HG03575 (cell line): ENCODE results near the gene GFOD1.
A peak's percentile ranks its signal among the peaks of the same experiment; 100 is the strongest.

Source experiments
- ATAC-seq: cut with Tn5 transposase; IDR thresholded peaks from one replicate; pipeline ENCODE4 v1.9.1; 2021; ENCODE audit not compliant: unreplicated experiment, insufficient number of reproducible peaks, low FRiP score; ENCODE audit errors: extremely low read depth

GFOD1 gene

GRCh38 chr6:13433709-13434121, 53.7 kb downstream of the GFOD1 start:
- no peak for ATAC-seq

- ATAC-seq, result no peak
These were observed 54.7 kb downstream of the GFOD1 start for GRCh38 chr6:13432526-13433184.

- no peak for ATAC-seq
These were observed 55.4 kb downstream of the GFOD1 start for GRCh38 chr6:13431861-13432465.

DNA sequence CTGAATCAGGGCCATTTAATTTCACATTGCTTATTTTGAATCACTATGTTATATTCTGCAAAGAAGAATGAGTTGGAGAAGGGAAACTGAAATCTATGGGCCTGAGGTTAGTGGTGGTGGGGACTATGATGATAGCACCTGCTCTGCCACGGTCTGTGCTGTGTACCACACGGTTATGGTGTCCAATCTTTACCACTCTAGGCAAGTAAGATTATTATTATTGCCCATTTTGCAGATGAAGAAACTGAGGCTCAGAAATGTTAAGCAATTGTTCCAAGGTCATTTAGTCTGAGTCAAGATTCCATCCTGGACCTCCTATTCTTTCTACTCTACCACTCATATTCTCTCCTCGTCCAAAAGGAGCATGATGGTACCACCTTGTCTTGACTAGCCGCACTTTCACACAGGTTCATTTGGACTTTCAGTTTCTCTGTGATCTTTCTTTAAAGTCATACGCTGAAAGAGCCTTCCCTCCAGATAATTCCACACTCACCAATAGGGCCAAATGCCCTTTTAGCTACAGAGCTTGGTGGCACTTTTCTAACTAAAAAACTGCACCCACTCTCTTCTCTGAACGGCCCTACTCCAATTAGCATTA, 56.2 kb downstream of the GFOD1 start:
- ATAC-seq, result no peak

DNA sequence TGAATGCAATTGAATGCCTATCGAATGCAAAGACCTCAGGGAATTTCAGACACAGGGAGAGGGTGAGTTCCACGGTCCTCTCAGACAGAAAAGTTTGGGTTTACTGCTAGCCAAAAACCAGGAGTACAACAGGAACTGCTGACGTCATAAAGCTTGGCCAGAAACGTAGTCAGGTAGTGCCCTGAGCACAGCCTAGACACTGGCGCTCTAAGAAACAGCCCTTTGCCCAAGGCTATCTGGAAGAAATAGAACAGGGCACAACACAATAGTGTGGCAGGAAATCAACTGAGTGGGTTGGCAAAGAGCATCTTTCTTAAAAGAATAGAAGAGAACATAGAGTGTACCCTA, 58.0 kb downstream of the GFOD1 start:
- ATAC-seq, result no peak

DNA sequence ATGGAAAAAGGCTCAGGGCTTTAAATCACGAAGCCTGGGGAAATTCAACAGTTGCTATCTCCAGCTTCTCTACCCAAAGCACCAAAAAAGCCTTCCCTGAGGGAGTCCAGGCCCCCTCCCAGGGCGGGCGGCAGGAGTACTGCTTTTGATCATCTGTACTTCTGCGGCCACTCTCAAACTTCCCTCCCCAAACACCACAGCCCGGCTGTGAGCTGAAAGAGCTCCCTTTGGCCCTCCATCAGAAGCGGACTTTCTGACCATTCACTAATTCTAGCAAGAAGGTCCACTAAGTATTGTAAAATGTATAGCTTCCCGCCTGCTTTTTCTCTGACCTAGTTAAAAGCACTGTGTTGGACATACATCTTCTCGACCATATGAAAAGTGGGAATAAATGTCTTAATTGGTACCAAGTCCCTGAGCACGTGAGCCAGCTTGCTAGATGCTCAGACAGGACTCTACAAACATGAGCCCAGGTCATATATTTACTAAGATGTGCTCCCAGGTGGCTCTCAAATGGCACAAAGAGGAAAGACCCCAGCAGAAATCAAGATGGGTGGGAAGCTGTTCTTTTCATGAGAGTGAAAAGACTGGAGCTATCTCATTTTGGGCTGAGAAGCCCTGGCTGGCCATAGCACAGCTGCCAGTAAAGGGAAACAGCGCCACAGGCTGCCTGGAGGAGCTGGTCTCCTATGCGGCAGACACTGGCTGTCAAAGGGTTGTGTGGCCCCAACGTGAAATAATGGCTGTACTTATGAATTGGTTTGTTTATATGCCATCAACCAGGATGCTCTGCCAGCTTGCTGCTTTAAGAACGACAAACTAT, 58.6 kb downstream of the GFOD1 start:
- ATAC-seq, result peak; percentile 3

DNA sequence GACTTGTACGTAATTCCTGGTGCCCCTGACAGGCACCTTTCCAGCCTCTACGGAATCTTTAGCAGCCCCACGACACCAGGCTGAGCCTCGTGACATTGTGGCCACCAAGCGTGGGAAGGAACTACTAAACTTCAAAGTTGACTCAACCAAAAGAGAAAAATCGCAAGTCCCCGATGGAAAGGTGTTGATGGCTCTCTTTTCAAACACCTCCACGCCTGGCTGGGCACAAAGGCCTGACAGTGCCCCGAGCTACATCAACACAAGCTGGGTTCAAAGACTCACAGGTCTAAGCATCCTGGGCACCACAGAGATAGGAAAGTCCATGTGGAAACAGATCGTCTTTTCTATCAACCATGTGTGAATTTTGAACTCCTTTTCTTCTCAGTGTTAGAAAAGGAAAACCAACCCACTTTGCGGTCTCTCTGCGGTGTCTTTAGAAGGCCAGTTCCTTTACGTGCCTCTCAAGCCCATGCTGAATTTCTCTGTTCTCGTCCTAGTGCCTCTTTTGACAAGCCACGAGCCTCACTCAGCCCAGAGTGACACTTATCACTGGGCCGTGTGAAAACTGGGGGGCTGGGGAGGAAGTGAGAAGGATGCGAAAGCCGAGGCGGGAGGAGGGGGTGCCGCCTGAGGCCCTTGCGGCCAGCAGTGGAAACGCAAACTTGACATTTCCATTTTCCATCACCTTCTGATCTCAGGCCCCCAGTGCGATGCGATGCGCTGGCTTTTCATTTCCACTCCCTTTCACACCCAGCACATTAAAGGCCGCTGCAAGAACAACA, 59.4 kb downstream of the GFOD1 start:
- ATAC-seq, result peak; percentile 34

- ATAC-seq, result no peak
These were observed 60.1 kb downstream of the GFOD1 start for GRCh38 chr6:13427316-13427715.

DNA sequence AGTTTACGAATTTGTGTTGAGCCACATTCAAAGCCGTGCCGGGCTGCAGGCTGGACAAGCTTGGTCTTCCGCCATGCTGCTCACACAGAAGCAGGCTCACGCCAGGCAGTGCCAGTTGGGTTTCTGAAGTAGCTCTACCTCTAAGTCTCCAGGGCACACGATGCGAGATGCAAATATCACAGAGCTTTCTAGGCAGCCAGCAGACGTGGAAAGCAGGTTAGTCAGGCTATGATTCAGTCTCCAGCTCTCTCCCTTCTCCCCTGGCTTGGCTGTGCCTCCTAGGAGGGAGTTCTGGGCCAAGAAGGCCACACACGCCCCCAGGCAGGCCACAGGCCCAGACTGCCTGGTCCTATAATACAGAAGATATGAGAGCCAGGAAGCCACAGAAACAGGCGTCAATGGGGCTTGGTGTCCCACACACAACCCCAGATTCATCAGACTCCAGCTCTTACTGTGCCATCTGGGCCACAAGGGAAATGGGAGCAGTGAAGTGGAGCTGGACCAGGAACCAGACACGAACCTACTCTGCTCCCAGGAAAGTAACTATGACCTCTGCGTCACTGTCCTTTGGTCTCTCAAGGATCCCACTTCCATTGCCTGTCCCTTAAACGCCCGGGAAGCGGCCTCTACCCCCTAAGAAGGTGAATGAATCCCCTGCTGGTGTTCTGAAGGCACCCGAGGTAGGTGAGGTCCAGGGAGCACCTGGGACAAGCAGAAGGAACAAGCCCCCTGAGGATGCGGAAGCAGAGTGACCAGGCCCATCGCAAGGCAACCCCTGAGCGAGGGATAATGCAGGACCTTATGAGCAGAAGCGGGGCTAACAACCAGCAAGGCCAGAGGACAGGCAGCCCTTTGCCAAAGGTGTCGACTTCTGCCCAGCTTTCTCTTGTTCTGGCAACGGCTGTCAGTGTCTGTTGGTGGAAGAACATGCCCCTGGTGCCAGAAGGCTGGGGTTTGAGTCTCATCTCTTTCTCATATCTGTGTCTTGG, 61.2 kb downstream of the GFOD1 start:
- ATAC-seq, result no peak

DNA sequence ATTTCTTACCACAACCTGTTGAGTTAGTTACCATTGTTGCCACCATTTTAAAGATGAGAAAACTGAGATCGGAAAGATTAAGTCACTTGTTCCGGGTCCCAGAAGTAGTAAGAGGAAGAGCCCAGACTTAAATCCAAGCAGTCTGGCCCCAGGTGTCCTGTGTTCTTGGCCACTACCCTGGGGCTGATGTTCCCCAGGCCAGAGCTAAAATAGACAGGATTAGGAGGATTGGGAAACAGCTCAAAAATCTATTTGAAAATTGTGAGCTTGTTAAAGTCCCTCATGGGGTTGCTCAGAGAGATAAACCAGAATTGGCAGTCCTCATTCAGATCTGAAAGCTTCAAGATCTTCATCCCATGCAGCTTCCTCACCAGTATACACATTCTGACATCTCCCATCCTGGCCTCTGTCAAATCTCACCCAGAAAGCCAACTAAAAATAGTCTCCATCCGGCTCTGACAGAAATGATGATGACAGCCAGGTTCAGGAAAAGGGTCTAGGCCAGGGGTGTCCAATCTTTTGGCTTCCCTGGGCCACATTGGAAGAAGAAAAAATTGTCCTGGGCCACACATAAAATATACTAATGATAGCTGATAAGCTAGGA, 62.0 kb downstream of the GFOD1 start:
- no peak for ATAC-seq

DNA sequence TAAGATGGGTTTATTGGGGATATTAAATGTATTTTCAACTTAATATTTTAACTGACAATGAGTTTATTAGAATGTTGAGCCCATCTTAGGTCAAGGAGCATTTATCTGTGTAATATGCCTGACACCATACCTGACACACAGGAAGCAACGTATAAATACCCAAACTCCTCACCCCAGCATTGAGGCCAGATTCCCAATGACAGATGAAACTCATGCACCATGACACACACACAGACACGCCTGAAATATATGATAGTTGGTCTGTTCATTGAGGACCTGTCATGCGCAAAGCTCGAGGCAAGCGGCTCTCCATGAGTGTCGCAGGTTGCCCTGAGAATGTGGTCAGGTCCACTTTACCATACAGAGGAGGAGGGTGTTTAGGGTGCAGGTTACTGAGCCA, 64.1 kb downstream of the GFOD1 start:
- no peak for ATAC-seq

DNA sequence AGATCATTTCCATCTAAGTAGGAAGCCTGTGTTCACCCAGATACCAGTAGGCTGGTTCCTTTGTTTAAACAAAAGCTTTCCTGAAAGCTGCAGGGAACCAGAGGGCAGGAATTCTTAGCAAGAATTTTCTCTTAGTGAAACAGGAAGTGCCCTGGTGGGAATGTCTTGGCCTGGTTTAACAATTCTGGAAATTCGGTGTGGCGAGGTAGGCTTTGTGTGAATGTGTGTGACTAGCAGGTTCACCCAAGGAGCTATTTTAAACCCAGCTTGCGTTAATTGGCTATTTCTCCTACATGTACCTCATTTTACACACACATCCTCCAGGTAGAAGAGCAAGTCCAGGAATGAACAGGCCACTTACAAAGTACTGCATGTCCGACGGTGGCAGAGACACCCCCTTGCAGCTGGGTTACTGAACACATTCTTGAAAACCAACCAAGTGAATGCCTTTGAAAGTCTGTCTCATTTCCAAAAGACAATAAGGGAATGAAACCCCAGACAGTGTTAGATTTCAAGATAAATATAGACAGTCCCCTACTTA, 64.6 kb downstream of the GFOD1 start:
- no peak for ATAC-seq

DNA sequence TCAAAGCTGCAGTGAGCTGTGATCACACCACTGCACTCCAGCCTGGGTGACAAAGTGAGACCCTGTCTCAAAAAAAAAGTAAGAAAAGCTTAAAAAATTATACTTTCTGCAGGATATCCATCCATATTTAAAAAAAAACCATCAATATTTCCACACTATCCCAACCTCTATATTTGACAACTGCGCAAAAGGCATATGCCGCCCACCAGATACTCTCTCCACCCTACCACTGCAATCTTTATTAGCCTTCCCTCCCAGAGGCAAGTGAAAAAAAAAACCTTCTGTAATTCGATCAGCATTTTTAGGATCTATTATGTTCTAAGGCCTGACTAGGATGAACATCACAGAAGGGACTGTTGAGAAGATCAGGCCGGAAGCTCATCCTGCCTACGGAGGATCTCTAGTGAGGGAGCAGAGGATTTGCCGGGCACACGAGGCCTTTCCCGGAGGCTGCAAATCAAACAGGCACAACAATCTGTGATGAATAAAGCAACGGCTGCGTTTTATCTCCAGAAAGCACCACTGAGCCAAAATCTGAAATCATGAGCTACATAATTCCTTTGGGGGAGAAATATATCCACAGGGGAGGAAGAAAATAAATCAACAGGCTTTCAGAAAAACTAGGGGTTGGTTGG, 65.9 kb downstream of the GFOD1 start:
- no peak for ATAC-seq

DNA sequence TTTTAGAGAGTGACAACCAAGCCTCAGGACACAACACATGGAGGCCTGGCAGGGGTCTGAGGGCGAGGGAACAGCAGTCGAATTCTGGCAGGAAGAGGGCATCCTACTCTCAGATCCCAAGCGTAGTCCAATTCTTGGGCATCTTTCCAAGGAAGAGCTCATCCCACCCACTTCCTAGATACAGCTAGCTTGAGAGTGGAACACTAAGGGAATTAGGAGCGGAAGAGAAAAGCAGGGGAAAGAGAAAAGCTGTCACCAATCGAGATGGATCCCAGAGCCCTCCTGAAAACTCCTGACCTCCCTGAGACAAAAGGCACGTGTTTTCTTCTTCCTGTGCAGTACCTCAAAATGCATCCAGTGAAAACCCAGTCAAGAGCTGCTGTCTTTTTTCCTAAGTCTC, 67.1 kb downstream of the GFOD1 start:
- no peak for ATAC-seq

- ATAC-seq, result no peak
These were observed 67.8 kb downstream of the GFOD1 start for GRCh38 chr6:13419422-13420195.

DNA sequence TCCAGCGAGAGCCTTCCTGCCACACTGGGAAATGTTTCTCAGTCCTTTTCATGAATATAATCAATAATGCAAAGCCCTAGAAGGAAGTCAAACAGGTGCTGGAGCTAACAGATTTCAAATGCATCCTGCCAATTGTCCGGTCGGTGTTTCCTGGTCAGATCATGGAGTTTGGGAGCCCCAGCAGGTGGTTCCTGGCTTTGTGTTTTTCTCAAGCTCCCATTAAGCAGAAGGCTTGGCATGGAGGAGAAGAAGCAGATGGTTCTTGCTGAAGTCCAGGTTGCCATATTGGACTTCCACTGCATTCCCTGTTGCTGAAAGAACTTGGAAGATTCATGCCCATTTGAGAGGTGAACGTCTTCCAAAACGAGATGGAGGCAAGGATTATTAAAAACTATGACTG, 68.6 kb downstream of the GFOD1 start:
- no peak for ATAC-seq
